GM04503 (cell line): ENCODE measurements around the gene FFAR3.

Experiments used
- DNase-seq: peaks from one replicate; pipeline ENCODE4 v3.0.0-alpha.2; 2012; ENCODE audit warnings: low read depth

Gene FFAR3

GRCh38 chr19:35330475-35330874 is 27.8 kb upstream of the FFAR3 start:
- DNase-seq = no peak

DNA sequence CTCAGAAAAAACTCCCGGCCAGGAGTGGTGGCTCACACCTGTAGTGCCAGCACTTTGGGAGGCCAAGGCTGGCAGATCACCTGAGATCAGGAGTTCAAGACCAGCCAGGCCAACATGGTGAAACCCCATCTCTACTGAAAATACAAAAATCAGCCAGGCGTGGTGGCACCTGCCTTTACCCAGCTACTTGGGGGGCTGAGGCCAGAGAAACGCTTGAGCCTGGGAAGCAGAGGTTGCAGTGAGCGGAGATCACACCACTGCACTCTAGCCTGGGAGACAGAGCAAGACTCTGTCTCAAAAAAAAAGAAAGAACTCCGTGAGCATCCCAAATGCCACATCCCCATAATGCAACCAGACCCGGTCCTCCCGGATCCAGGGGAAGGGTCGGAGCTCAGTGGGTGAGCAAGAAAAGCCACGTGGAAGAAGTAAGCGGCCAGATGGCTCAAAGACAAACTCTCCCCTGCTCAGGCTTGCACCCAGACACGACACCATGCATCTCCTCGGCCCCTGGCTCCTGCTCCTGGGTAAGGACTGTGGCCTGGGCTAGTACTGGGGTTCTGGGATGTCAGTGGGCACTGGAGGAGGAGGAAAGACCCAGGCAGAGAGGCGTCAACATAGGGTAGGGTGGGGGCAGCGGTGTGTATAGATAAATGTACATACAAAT is 26.6 kb upstream of the FFAR3 start:
- DNase-seq = no peak

DNA sequence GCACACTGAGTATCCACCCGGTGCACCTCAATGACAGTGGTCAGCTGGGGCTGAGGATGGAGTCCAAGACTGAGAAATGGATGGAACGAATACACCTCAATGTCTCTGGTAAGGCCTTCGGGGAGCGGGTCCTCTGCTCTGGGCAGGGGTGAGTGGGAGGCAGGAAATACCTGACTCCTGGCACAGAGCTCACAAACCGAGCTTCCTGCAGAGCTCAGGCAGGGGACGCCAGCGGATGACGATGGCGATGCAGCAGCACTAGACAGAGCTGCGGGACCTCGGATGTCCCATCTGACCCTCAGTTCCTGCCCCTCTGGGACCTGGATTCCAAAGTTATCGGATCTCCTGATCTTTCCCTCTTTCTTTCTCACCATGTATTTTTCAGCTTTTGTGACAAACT is 25.4 kb upstream of the FFAR3 start:
- DNase-seq = no peak

- no peak for DNase-seq
Measured at GRCh38 chr19:35334144-35334753, 24.0 kb upstream of the FFAR3 start.

- no peak for DNase-seq
Measured at GRCh38 chr19:35336166-35336955, 21.9 kb upstream of the FFAR3 start.

- DNase-seq = no peak
Measured at GRCh38 chr19:35337097-35337983, 20.9 kb upstream of the FFAR3 start.

DNA sequence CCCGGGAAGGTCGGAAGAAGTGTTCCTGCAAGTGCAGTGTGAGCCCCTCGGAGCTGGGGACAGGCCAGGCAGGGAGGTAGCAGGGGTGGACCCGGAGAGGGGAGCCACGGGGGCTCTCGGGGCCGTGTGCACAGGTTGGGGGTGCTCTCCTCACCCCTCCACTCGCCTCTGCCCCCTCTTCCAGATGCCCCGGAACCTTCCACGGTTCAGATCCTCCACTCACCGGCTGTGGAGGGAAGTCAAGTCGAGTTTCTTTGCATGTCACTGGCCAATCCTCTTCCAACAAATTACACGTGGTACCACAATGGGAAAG is 20.3 kb upstream of the FFAR3 start:
- no peak for DNase-seq

DNA sequence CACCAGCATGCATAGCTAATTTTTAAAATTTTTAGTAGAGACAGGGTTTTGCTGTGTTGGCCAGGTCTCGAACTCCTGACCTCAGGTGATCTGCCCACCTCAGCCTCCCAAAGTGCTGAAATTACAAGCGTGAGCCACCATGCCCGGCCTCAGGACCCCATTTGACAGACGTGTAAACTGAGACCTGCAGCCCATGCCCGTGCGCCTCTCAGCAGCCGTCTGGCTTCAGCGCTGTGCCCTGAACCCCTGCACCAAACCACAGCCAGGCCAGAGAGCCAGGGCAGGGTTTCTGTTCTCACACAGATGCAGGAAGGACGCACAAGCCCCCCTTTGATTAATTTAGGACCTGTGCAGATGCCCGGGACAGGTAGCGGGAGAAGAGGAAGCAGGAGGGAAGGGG is 17.8 kb upstream of the FFAR3 start:
- DNase-seq = no peak

DNA sequence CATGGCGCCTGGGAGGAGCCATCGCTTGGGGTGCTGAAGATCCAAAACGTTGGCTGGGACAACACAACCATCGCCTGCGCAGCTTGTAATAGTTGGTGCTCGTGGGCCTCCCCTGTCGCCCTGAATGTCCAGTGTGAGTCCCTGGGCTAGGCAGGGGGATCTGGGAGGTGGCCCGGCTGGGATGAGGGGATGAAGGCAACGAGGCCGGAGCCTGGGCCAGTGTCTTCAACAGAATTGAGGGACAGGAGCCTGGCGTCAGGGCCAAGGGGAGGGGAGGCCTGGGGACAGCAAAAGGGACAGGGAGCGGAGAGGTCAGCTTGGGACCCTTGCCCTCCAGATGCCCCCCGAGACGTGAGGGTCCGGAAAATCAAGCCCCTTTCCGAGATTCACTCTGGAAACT is 17.3 kb upstream of the FFAR3 start:
- DNase-seq = no peak

DNA sequence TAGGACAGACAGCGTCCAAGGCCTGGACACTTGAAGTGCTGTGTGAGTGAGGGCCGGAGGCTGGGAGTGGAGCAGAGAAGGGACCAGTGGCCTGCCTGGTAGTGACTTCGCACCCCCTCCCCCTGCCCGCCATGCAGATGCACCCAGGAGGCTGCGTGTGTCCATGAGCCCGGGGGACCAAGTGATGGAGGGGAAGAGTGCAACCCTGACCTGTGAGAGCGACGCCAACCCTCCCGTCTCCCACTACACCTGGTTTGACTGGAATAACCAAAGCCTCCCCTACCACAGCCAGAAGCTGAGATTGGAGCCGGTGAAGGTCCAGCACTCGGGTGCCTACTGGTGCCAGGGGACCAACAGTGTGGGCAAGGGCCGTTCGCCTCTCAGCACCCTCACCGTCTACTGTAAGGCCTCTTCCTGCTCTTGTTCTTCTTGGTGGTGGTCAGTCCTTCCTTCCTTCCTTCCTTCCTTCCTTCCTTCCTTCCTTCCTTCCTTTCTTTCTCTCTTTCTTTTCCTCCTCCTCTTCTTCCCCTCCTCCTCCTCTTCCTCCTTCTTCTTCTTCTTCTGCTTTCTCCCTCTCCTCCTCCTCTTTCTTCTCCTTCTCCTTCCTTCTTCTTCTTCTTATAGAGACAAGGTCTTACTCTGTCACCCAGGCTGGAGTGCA is 16.6 kb upstream of the FFAR3 start:
- DNase-seq = no peak

- DNase-seq = no peak
Measured at GRCh38 chr19:35342430-35342829, 15.8 kb upstream of the FFAR3 start.

- DNase-seq = no peak
Measured at GRCh38 chr19:35344511-35345031, 13.7 kb upstream of the FFAR3 start.

- DNase-seq = no peak
Measured at GRCh38 chr19:35345671-35346111, 12.6 kb upstream of the FFAR3 start.

DNA sequence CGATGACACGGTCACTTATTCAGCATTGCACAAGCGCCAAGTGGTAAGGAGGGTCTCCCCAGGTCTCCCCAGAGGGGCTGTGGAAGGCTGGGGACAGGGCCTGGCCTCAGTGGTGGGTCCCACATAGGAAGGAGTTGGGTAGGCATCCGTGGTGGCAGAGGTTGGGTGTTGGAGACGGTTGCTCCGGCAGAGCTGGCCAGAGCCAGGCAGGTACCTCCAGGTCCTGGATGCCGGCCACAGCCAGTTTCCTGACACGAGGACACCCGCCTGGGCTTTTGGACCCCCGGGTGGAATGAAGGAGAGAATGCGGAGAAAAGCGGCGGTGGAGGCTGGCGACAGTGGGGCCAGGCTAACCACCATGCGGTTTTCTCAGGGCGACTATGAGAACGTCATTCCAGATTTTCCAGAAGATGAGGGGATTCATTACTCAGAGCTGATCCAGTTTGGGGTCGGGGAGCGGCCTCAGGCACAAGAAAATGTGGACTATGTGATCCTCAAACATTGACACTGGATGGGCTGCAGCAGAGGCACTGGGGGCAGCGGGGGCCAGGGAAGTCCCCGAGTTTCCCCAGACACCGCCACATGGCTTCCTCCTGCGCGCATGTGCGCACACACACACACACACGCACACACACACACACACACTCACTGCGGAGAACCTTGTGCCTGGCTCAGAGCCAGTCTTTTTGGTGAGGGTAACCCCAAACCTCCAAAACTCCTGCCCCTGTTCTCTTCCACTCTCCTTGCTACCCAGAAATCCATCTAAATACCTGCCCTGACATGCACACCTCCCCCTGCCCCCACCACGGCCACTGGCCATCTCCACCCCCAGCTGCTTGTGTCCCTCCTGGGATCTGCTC is 11.8 kb upstream of the FFAR3 start:
- DNase-seq = no peak

DNA sequence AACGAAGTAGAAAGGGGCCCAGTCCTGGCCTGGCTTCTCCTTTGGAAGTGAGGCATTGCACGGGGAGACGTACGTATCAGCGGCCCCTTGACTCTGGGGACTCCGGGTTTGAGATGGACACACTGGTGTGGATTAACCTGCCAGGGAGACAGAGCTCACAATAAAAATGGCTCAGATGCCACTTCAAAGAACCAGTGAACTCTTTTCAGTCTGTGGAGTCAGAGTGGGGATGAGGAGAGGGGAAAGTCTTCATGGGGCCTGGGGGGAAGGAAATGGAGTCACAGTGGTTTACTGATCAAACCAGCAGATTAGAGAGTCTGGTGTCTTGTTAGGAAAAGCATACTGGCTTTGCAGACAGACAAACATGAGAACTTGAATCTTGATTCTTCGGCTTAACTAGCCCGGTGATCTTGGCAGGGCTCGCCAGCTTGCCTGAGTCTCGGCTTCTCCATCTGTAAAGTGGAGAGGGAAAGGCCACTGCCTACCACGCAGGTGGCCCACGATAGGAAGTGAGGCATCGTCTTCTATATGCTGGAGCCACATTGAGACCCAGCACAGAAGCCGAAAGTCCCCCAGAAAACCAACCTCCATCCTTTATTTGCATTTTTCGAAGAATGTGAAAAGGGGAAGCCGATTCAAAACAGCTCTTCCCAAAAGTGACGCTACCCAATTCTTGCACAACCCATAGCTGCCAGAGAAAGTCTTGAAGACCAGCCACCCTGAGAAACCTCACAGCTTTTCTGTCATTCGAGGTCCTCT is 10.9 kb upstream of the FFAR3 start, which contains the start of gene FFAR1:
Gene FFAR1 (plus strand): TSS at position 732 of the 759 bp plus-strand sequence. CDS start 3,650 bp downstream, outside the sequence.
- DNase-seq = no peak

GRCh38 chr19:35347930-35348298 is 10.3 kb upstream of the FFAR3 start:
- no peak for DNase-seq

DNA sequence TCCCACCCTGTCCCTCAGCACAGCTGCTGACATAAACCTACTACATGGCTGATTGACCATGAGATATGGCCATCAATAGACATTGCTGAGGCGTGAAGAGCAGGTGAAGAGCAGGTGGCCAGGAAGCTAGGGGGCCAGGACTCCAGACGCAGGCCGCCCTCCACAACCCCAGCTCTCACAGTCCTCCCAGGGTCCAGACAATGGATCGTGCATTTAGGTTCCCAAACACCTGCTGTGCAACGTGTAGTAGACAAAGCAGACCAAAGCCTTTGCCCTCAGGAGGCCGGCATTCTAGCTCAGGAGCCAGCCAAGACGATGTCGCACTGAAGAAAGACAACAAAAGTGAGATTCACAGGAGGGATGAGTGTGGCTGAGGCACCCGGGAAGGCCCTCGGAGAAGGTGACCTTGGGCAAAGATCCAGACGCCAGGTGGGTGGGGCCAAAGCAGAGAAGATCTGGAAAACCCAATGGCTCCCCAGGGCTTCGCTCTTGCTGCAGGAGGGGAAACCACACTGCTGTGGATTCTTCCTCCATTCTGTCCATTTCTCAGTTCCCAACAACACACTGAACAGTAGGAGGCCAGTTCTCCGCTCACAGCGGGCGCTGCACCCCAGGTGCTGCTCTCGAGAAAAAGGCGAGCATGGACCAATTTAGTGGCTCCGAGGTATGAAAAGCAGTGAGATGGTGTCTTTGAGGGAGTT is 9.2 kb upstream of the FFAR3 start:
- no peak for DNase-seq

- no peak for DNase-seq
Measured at GRCh38 chr19:35349614-35350521, 8.4 kb upstream of the FFAR3 start.
